HG02943 (cell line): ENCODE measurements around the gene ERC2.

Experiments
- ATAC-seq: cut with Tn5 transposase; IDR thresholded peaks from one replicate; pipeline ENCODE4 v1.9.1; 2021; ENCODE audit warnings: mild to moderate bottlenecking, low read depth, moderate library complexity; ENCODE audit not compliant: unreplicated experiment

Gene ERC2

GRCh38 chr3:55709411-55710012, 758.8 kb downstream of the ERC2 start:
- ATAC-seq = no peak

GRCh38 chr3:55708921-55709320, 759.3 kb downstream of the ERC2 start:
- ATAC-seq = no peak

GRCh38 chr3:55708242-55708641, 760.0 kb downstream of the ERC2 start:
- ATAC-seq = no peak

GRCh38 chr3:55704521-55704920, 763.7 kb downstream of the ERC2 start:
- no peak for ATAC-seq

- no peak for ATAC-seq
Observed at GRCh38 chr3:55702822-55703221, 765.4 kb downstream of the ERC2 start.

GRCh38 chr3:55701997-55702396, 766.3 kb downstream of the ERC2 start:
- ATAC-seq = no peak

- ATAC-seq = no peak
Observed at GRCh38 chr3:55698831-55699230, 769.4 kb downstream of the ERC2 start.

- ATAC-seq = no peak
Observed at GRCh38 chr3:55697177-55697865, 770.9 kb downstream of the ERC2 start.

- no peak for ATAC-seq
Observed at GRCh38 chr3:55692957-55693558, 775.2 kb downstream of the ERC2 start.

GRCh38 chr3:55692295-55692956, 775.8 kb downstream of the ERC2 start:
- no peak for ATAC-seq

GRCh38 chr3:55691141-55691540, 777.1 kb downstream of the ERC2 start:
- no peak for ATAC-seq

- ATAC-seq = no peak
Observed at GRCh38 chr3:55690726-55691125, 777.5 kb downstream of the ERC2 start.

- no peak for ATAC-seq
Observed at GRCh38 chr3:55690177-55690576, 778.1 kb downstream of the ERC2 start.

- ATAC-seq = no peak
Observed at GRCh38 chr3:55688154-55688553, 780.1 kb downstream of the ERC2 start.

GRCh38 chr3:55687526-55687925, 780.7 kb downstream of the ERC2 start:
- ATAC-seq = no peak

- no peak for ATAC-seq
Observed at GRCh38 chr3:55686426-55687254, 781.6 kb downstream of the ERC2 start.

GRCh38 chr3:55683666-55684270, 784.5 kb downstream of the ERC2 start:
- no peak for ATAC-seq

GRCh38 chr3:55682461-55682860, 785.8 kb downstream of the ERC2 start:
- no peak for ATAC-seq

- no peak for ATAC-seq
Observed at GRCh38 chr3:55678546-55679216, 789.6 kb downstream of the ERC2 start.

- no peak for ATAC-seq
Observed at GRCh38 chr3:55676643-55677042, 791.6 kb downstream of the ERC2 start.
